Upper lobe of right lung (tissue), 1 donor: ENCODE data around the gene EOLA2. TPM values are rescaled to one million over a fixed set of nuclear protein-coding genes. Genes with fewer than 3 reads are reported as not detected.
A peak's percentile ranks its signal among the peaks of the same experiment; 100 is the strongest.
"Not testable (repeated sequence)": the region's sequence is repeated elsewhere in the genome, so short reads cannot be mapped to it uniquely, and the experiment has no call there.

Source experiments
- ATAC-seq: fragments of 200-7000 bp; cut with Tn5 transposase; one replicate; pipeline ENCODE4 v1.9.1; 2020; ENCODE audit warnings: mild to moderate bottlenecking, moderate library complexity
- DNase-seq: peaks from one replicate; pipeline ENCODE4 v3.0.0-alpha.2; 2020
- H3K27ac ChIP-seq: fragments of 200-600 bp; one replicate; pipeline ENCODE4 v1.8.0; 2022
- H3K27me3 ChIP-seq: fragments of 200-600 bp; one replicate; pipeline ENCODE4 v1.8.0; 2022; ENCODE audit warnings: mild to moderate bottlenecking
- H3K36me3 ChIP-seq: fragments of 200-600 bp; one replicate; pipeline ENCODE4 v1.8.0; 2022
- H3K4me1 ChIP-seq: fragments of 200-600 bp; one replicate; pipeline ENCODE4 v1.8.0; 2022
- H3K4me3 ChIP-seq: fragments of 200-600 bp; one replicate; pipeline ENCODE4 v1.8.0; 2022; ENCODE audit warnings: mild to moderate bottlenecking
- H3K9me3 ChIP-seq: fragments of 200-600 bp; one replicate; pipeline ENCODE4 v1.8.0; 2022
- intact Hi-C: fragments of 100-400 bp; cut with DNase I; formaldehyde crosslinking; loops from one replicate; pipeline ENCODE4 v1.11.0; 2022
- total RNA-seq: library from RNA; stranded (reverse); fragmentation: NEBNext Ultra II Directional; extraction: Animal tissue kit (Norgen Biotek cat#: 25700); gene quantifications from one replicate; pipeline ENCODE4 v1.2.1, GENCODE V29; 2021
- TF ChIP-seq, protein P1 (sequence below): fragments of 200-600 bp; IDR thresholded peaks from one replicate; pipeline ENCODE4 v1.8.0; 2022; ENCODE audit warnings: antibody characterized with exemption
- donor health status: DM: no; HTN: yes; CAD: no; lungs with severe emphysema.

The EOLA2 gene
- total RNA-seq, 1 donor from 2014 or later = 26.3 TPM

DNA sequence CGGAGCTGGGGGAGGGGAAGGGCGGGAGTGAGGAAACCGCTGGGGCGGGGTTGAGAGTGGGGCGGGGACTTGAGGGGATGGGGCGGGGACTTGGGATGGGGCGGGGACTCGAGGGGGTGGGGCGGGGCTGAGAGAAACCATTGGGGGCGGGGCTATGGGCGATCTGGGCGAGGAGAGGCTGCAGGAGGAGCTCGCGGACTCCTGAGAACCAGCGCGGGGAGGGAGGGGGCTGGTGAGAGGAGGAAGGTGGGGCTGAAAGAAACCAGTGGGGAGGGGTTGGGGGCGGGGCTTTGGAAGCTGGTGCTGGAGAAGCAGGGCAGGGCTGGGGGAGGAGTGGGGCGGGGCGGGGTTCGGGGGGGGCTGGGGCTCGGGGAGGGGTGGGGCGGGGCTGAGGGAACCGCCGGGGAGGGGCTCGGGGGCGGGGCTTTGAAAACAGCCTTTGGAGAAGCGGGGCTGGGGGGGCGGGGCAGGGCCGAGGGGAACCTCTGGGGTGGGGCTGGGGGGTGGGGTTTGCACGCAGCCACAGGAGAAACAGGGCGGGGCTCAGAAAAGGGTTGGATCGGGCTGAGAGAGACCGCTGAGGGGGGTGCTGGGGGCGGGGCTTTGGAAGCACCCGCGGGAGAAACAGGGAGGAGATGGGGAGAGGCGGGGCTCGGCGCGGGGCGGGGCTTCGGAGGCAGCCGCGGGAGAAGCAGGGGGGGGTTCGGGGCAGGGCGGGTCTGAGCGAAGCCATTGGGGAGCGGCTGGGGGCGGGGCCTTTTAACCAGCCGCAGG is 777 bp upstream of the EOLA2 start:
- peak; percentile 97 for DNase-seq
- Histone ChIP-seq H3K9me3 (no peaks in the 10 kb centered on the region), H3K36me3 (no peaks in the 10 kb centered on the region), H3K4me1 (no peaks in the 10 kb centered on the region), H3K4me3 (peak overlapping the region; percentile 46), H3K27ac (peak overlapping the region; percentile 78), H3K27me3 (no peaks in the 10 kb centered on the region)
- peak; percentile 66 for ATAC-seq
- TF ChIP-seq, protein P1, sequence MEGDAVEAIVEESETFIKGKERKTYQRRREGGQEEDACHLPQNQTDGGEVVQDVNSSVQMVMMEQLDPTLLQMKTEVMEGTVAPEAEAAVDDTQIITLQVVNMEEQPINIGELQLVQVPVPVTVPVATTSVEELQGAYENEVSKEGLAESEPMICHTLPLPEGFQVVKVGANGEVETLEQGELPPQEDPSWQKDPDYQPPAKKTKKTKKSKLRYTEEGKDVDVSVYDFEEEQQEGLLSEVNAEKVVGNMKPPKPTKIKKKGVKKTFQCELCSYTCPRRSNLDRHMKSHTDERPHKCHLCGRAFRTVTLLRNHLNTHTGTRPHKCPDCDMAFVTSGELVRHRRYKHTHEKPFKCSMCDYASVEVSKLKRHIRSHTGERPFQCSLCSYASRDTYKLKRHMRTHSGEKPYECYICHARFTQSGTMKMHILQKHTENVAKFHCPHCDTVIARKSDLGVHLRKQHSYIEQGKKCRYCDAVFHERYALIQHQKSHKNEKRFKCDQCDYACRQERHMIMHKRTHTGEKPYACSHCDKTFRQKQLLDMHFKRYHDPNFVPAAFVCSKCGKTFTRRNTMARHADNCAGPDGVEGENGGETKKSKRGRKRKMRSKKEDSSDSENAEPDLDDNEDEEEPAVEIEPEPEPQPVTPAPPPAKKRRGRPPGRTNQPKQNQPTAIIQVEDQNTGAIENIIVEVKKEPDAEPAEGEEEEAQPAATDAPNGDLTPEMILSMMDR = no peak
- intact Hi-C loops = no loop called here

DNA sequence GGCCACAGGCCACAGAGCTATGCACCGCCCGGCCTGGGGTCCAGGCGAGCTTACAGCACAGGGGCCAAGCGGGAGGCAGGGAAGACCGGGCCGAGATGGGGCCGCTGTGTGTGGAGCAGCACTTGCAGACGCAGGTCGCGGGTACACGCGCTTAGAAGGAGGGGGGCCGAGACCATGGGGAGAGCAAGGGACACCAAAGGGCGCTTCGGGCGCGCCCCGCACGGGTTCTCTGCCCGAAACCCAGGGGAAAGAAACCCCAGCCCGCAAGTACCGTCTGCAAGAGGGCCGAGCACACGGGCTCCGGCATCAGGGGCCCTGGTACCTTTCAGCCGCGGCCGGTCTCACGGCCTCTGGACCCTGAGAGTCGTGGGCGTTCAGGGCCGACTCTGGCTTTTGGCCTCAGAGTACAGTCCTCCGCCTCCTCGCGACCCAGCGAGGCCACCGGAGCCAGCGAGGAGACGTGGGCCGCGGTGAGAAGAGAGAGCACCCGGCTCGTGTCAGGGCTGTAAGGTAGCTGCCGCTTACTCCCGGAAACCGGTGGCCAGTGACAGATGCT is 342 bp downstream of the EOLA2 start:
- intact Hi-C loops = no loop called here

DNA sequence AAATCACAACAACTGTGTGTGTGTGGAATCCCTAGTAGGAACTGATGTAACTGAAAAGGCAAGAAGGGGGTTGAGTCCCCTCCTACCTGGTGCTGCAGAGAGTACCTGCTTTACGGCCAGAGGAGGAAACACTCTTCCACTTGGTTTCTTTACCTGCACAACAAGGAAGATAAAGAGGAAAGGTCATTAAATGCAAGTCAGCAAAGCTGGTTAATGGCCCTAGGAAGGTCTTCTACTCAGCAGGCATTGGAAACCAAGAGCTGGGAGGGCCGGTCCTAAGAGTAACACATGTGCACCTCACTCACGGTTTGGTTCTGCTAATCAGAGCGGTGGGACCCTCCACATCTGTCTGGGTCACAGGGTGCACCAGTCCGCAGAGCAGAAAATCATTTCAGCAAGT is 963 bp downstream of the EOLA2 start:
- H3K27me3 ChIP-seq, DNase-seq, H3K9me3 ChIP-seq, H3K4me1 ChIP-seq, ATAC-seq, H3K27ac ChIP-seq, H3K36me3 ChIP-seq, intact Hi-C loops: not testable (repeated sequence)
- H3K4me3 ChIP-seq = peak overlapping the region; percentile 69

More for the DNA sequence above, 342 bp downstream of the EOLA2 start:
- ATAC-seq = no peak
- TF ChIP-seq, protein P1 = no peak
- Histone ChIP-seq H3K27me3 (no peaks in the 10 kb centered on the region), H3K27ac (peak overlapping the region; percentile 79), H3K4me3 (peak overlapping the region; percentile 69), H3K36me3 (no peaks in the 10 kb centered on the region), H3K9me3 (no peaks in the 10 kb centered on the region), H3K4me1 (no peaks in the 10 kb centered on the region)
- DNase-seq = peak; percentile 66

DNA sequence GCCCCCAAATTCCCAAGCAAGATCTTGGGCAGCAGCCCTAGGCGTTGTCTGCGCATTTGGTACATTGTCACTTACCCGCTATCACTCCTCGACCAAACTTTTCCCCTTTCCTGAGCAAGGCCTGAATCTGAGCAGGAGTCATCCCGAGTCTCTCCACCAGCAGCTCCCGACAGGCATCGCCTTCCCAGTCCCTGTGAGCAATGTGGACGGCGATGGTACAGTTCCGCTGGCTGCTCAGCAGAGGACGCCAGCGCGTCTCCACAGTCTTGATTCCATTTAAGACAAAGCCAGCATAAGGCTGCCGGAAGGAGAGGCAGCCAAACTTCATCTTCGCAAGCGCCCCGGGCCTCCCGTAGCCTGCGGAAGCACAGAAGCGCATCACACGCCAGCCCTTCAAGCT is 4.7 kb downstream of the EOLA2 start:
- H3K36me3 ChIP-seq, DNase-seq, H3K4me1 ChIP-seq, H3K27me3 ChIP-seq, H3K9me3 ChIP-seq, H3K27ac ChIP-seq, ATAC-seq, intact Hi-C loops, H3K4me3 ChIP-seq: not testable (repeated sequence)

DNA sequence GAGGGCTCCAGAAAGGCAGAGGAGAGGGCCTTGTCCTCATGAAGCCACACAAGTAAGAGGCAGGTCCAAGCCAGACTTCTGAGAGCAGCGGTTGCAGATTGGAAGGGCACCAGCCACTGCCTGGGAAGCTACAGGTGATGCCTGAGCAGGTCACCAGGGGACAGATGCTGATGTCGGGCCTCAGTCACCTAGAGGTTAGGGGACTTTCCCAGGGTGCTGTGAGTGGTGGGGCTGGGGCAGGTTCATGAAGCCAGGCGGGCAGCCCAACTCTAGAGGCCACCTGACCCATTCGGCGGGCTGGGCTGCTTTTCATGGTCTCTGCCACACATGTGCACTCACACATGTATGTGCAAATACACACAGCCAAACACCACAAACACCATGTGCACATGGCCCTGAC is 5.3 kb downstream of the EOLA2 start:
- ATAC-seq, H3K36me3 ChIP-seq, H3K27me3 ChIP-seq, intact Hi-C loops, H3K9me3 ChIP-seq, H3K4me1 ChIP-seq, H3K4me3 ChIP-seq, DNase-seq, H3K27ac ChIP-seq: not testable (repeated sequence)

DNA sequence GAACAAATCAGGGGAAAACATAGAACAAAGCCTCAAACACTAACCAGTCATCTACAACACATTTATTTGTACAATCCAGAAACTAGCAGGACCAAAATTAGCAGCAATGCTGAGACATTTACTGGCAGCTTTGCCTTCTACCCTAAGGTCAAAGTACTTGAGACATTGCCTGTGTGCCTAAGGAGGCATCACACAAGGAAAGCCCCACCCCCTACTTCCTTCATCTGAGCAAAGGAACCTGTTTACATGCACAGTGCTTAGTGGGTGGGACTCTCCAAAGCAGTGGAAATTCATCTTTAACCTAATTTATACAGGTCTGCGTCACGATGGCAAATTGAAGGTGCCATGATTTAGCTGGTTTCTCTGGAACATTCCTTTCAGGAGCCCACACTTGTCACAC is 6.1 kb downstream of the EOLA2 start:
- H3K27ac ChIP-seq, DNase-seq, H3K27me3 ChIP-seq, H3K36me3 ChIP-seq, ATAC-seq, intact Hi-C loops, H3K9me3 ChIP-seq, H3K4me3 ChIP-seq, H3K4me1 ChIP-seq: not testable (repeated sequence)

DNA sequence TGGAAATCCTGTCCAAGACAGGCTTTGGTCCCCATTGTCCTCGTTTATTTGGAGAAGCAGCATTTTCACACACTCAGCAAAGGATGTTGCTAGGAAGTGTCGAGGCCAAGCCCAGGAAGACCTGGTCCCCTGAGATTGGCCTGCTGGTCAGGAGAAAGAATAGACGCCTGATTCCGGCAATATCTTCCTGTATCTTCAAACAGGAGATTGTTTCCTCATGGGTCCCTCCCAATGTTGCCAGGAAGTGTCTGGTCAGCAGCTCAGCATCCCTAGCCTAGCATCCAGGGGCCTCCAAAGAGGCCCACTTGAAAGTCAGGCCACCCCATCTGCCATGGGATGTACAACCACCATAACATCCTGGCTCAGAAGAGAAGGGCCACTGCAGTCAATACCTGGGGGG is 6.9 kb downstream of the EOLA2 start:
- DNase-seq, H3K27ac ChIP-seq, intact Hi-C loops, H3K27me3 ChIP-seq, ATAC-seq, H3K4me3 ChIP-seq, H3K9me3 ChIP-seq, H3K36me3 ChIP-seq, H3K4me1 ChIP-seq: not testable (repeated sequence)

DNA sequence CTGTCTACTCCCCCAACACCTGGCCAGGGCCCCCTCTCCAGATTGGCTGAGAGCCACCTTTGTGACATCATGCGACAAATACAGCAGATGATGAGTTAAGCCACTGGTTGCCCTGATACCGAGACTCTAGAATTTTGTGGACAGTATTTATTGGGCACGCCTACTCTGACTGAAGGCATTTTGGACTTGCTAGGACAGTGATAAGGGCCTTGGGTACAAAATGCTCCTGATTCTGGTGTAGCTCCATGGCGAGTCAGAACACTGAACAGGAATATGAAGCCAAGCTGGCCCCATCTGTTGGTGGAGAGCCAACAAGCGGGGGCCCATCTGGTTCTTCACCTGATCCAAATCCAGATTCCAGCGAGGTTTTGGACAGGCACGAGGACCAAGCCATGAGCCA is 8.9 kb downstream of the EOLA2 start, which contains the start of gene HSFX4:
Gene HSFX4, plus strand, starts transcription at position 174 of the 400 bp plus-strand sequence. Its CDS starts 72 bp downstream, at position 246.
- intact Hi-C loops, ATAC-seq, H3K36me3 ChIP-seq, H3K4me1 ChIP-seq, H3K27ac ChIP-seq, DNase-seq, H3K4me3 ChIP-seq, H3K27me3 ChIP-seq, H3K9me3 ChIP-seq: not testable (repeated sequence)

DNA sequence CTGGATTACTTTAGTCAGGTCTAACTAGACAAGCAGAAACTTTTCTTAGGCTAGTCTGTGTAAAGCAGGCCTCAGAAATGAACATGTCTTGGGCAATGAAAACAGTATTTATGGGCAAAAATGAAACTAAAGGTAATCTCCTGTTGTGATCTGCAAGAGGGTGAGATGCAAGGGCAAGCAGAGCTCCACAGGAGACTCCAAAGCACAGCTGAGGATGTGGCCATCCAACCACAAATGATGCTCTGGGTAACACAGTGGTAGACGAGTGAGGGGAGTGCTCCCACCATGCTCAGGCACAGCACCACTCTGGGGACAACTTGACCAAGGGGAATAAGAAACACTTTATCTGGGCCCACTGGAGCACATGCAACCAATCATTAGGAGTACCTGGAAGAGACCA is 9.7 kb downstream of the EOLA2 start:
- DNase-seq, intact Hi-C loops, H3K36me3 ChIP-seq, H3K4me1 ChIP-seq, H3K27ac ChIP-seq, H3K4me3 ChIP-seq, H3K9me3 ChIP-seq, H3K27me3 ChIP-seq, ATAC-seq: not testable (repeated sequence)

DNA sequence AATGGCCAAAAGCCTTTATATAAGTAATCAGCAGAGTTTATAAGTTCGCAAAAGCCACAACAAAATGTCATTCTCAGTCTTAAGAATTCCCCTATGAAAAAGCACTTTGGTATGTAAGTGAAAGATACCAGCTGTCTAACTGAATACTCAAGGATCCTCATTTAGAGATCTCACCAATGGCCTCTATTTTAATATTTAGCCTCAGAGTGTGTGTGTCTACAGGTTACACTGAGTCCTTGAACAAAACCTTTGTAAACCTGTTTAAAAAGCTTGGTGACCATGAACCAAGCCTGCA is 10.4 kb downstream of the EOLA2 start:
- DNase-seq, H3K4me3 ChIP-seq, intact Hi-C loops, H3K27ac ChIP-seq, H3K4me1 ChIP-seq, H3K27me3 ChIP-seq, H3K36me3 ChIP-seq, H3K9me3 ChIP-seq, ATAC-seq: not testable (repeated sequence)

DNA sequence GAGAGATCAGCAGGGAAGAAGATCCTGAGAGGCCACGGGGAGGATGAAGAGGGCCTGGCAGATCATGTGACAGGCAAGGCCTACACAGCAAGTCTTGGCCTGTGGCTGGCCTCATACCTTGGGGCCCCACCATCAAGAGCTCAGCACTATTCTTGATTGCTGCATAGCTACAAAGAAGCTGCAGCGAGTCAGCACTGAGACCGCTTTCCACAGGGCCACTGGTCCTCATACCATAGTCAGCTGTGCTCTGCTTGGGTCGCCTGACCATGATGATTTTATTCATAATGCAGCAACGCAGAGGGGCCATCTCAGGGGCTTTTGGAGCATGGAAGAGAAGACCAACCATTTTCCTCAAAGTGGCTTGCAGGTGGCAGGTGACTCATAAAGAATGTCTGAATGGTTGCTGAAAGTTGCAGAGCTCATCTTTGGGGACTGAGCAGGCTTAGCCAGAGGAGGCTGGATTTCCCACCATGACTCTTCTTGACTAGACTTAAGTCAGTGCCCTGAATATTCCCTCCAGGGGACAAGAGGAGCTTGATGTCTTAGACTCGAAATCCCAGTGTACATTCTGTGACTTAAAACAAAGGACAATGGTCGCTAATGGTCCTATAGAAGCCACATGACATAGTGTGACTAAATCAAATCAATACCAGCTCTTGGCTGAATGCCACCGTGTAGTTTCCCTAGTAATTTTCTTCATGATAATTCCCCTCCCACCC is 10.9 kb downstream of the EOLA2 start:
- ATAC-seq, intact Hi-C loops, H3K9me3 ChIP-seq, H3K4me1 ChIP-seq, H3K36me3 ChIP-seq, H3K27ac ChIP-seq, H3K27me3 ChIP-seq, H3K4me3 ChIP-seq, DNase-seq: not testable (repeated sequence)

DNA sequence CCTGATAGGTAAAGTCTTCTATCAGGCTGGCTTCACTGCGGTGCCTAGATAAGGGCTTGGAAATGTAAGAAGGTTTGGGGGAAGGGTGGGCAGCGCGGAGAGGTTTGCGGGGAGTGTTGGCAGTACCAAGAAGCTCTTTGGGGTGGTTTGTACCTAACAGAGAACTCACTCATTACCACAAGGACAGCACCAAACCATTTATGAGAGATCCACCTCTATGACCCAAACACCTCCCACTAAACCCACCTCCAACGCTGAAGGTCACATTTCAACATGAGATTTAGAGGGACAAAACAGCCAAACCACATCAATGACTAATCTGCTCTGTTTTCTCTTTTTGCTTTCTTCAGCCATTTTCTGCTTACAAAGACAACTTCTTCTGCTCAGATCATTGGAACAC is 13.9 kb downstream of the EOLA2 start:
- H3K4me3 ChIP-seq, DNase-seq, H3K4me1 ChIP-seq, ATAC-seq, H3K27me3 ChIP-seq, H3K36me3 ChIP-seq, H3K27ac ChIP-seq, intact Hi-C loops, H3K9me3 ChIP-seq: not testable (repeated sequence)
